Lower leg skin (tissue), 4 donors: ENCODE results near the gene ARTN. TPM values are rescaled to one million over a fixed set of nuclear protein-coding genes. Genes with fewer than 3 reads are reported as not detected.
A peak's percentile ranks its signal among the peaks of the same experiment; 100 is the strongest.

Source experiments
- DNase-seq, 2 donors: peaks; one replicate each; pipeline ENCODE4 v3.0.0-alpha.2; 2019; ENCODE audit warnings: low spot score in 2 of 2
- H3K4me3 ChIP-seq: fragments of 200-600 bp; sonication (generic); 2 replicates; pipeline ENCODE4 v1.5.1; 2017; ENCODE audit warnings: mild to moderate bottlenecking, low read depth; ENCODE audit not compliant: poor library complexity, severe bottlenecking
- CTCF ChIP-seq, 3 donors: fragments of 450-650 bp; IDR thresholded peaks; one replicate each; pipeline ENCODE4 v1.5.1; 2016; ENCODE audit warnings: antibody characterized with exemption in 3 of 3, mild to moderate bottlenecking in 3 of 3, moderate library complexity in 2 of 3
- POLR2A ChIP-seq, 2 donors: fragments of 450-650 bp; IDR thresholded peaks; one replicate each; pipeline ENCODE4 v1.6.1; 2016 to 2017; ENCODE audit warnings: antibody characterized with exemption in 2 of 2, mild to moderate bottlenecking in 1 of 2, moderate library complexity in 1 of 2
- WGBS, 2 donors: methylation state at CpG; one replicate each; pipeline ENCODE4 v1.1.5; 2018; 5-methylcytosine and 5-hydroxymethylcytosine counted together
- intact Hi-C: fragments of 100-400 bp; cut with DNase I; formaldehyde crosslinking; loops from one replicate; pipeline ENCODE4 v1.15.0; 2023; ENCODE audit warnings: low total_unique reads
- total RNA-seq, 4 donors: library from RNA; depleted of rRNA; stranded (reverse); fragments of >200 nt; gene quantifications; one replicate each; pipeline ENCODE4 v1.1.0, GENCODE V29; 2016

Gene ARTN
- total RNA-seq, 4 donors from 2014 or later, result 0.63 to 3.6 (median 0.84) TPM

- WGBS, 2 donors, result 86 to 90% methylated on average over 4 of the region's 4 CpGs
- intact Hi-C loops, result no loop called here
- TF ChIP-seq POLR2A (IDR thresholded peaks at IDR 0.05) (no peak), CTCF (IDR thresholded peaks at IDR 0.05) (no peak)
- no peak for DNase-seq
- H3K4me3 ChIP-seq, result no peak overlapping the region
Measured at GRCh38 chr1:43951021-43951985, 17.7 kb downstream of the ARTN start.

GRCh38 chr1:43952731-43953346, 19.2 kb downstream of the ARTN start:
- WGBS, 2 donors, result 66 to 69% methylated on average over 8 of the region's 8 CpGs
- intact Hi-C loops, result no loop called here
- no peak for TF ChIP-seq POLR2A (IDR thresholded peaks at IDR 0.05)
- no peak for TF ChIP-seq CTCF (IDR thresholded peaks at IDR 0.05)
- no peak for DNase-seq
- H3K4me3 ChIP-seq, result no peak overlapping the region

GRCh38 chr1:43953361-43953760, 19.8 kb downstream of the ARTN start:
- 74 to 79% methylated on average over 3 of the region's 3 CpGs for WGBS, 2 donors
- DNase-seq, result peak in 1 of 2 donors; percentile 48
- no peak for TF ChIP-seq CTCF (IDR thresholded peaks at IDR 0.05)
- TF ChIP-seq POLR2A (IDR thresholded peaks at IDR 0.05), result no peak
- H3K4me3 ChIP-seq, result no peak overlapping the region
- intact Hi-C loops, result no loop called here

GRCh38 chr1:43954036-43954435, 20.4 kb downstream of the ARTN start:
- DNase-seq, result no peak
- WGBS, 2 donors, result 80 to 83% methylated on average over 5 of the region's 5 CpGs
- intact Hi-C loops, result no loop called here
- TF ChIP-seq POLR2A (IDR thresholded peaks at IDR 0.05) (no peak), CTCF (IDR thresholded peaks at IDR 0.05) (no peak)
- H3K4me3 ChIP-seq, result no peak overlapping the region

GRCh38 chr1:43956234-43956633, 22.6 kb downstream of the ARTN start:
- TF ChIP-seq CTCF (IDR thresholded peaks at IDR 0.05) (no peak), POLR2A (IDR thresholded peaks at IDR 0.05) (no peak)
- intact Hi-C loops, result no loop called here
- no peak overlapping the region for H3K4me3 ChIP-seq
- WGBS, 2 donors, result 96 to 97% methylated on average over 8 of the region's 8 CpGs
- no peak for DNase-seq
